CD4-positive, CD25-positive, alpha-beta regulatory T cell (primary cell): Measurements from ENCODE around the gene BEST3. TPM values are rescaled to one million over a fixed set of nuclear protein-coding genes. Genes with fewer than 3 reads are reported as not detected.
"Not testable (repeated sequence)": the region's sequence is repeated elsewhere in the genome, so short reads cannot be mapped to it uniquely, and the experiment has no call there.

ENCODE experiments used
- ATAC-seq, 2 donors: fragments of 150-1000 bp; cut with Tn5 transposase; one replicate each; pipeline ENCODE4 v1.10.0; 2021; ENCODE audit warnings: low read depth in 2 of 2, moderate number of reproducible peaks in 2 of 2, moderate library complexity in 1 of 2
- DNase-seq, 3 donors: peaks; one replicate each; pipeline versions ENCODE4 v3.0.0 to v3.0.0-alpha.2; 2012 to 2022; ENCODE audit warnings: mixed read lengths in 1 of 3
- H3K27ac ChIP-seq: one replicate; pipeline ENCODE4 v1.7.0; 2013; ENCODE audit warnings: mild to moderate bottlenecking, low read length; ENCODE audit not compliant: insufficient read depth, poor library complexity, severe bottlenecking
- H3K27me3 ChIP-seq: one replicate; pipeline ENCODE4 v1.7.0; 2013; ENCODE audit warnings: low read length; ENCODE audit not compliant: control insufficient read depth, insufficient read depth
- H3K36me3 ChIP-seq: one replicate; pipeline ENCODE4 v1.7.0; 2013; ENCODE audit warnings: mild to moderate bottlenecking, low read length, moderate library complexity; ENCODE audit not compliant: control insufficient read depth, insufficient read depth
- H3K4me1 ChIP-seq: 2 replicates; pipeline ENCODE4 v1.7.0; 2013; ENCODE audit warnings: mild to moderate bottlenecking, low read length; ENCODE audit not compliant: insufficient read depth, control insufficient read depth, poor library complexity, severe bottlenecking
- H3K4me3 ChIP-seq: one replicate; pipeline ENCODE4 v1.7.0; 2013; ENCODE audit warnings: low read depth, mild to moderate bottlenecking, low read length, moderate library complexity
- H3K9me3 ChIP-seq, 2 experiments: 1 replicate in 1 of 2; 2 replicates in 1 of 2; pipeline ENCODE4 v1.7.0; 2013; ENCODE audit warnings: low read length in 2 of 2, mild to moderate bottlenecking in 1 of 2, moderate library complexity in 1 of 2; ENCODE audit not compliant: control insufficient read depth in 2 of 2
- H3K27ac Mint-ChIP-seq, 3 donors: one replicate each; pipeline ENCODE4 v1.8.0; 2020 to 2022; ENCODE audit warnings: mild to moderate bottlenecking in 3 of 3, mixed read lengths in 3 of 3, moderate library complexity in 2 of 3
- H3K27me3 Mint-ChIP-seq: one replicate; pipeline ENCODE4 v1.8.0; 2022; ENCODE audit warnings: mild to moderate bottlenecking, mixed read lengths
- H3K36me3 Mint-ChIP-seq: one replicate; pipeline ENCODE4 v1.8.0; 2020; ENCODE audit warnings: mixed read lengths
- H3K4me1 Mint-ChIP-seq, 4 donors: one replicate each; pipeline ENCODE4 v1.8.0; 2020 to 2022; ENCODE audit warnings: mixed read lengths in 4 of 4, mild to moderate bottlenecking in 1 of 4
- H3K4me3 Mint-ChIP-seq, 4 donors: one replicate each; pipeline ENCODE4 v1.8.0; 2020 to 2022; ENCODE audit warnings: mild to moderate bottlenecking in 4 of 4, mixed read lengths in 4 of 4, moderate library complexity in 3 of 4
- H3K9me3 Mint-ChIP-seq, 7 donors: one replicate each; pipeline ENCODE4 v1.8.0; 2020 to 2022; ENCODE audit warnings: mixed read lengths in 7 of 7, mild to moderate bottlenecking in 3 of 7, moderate library complexity in 2 of 7
- polyA plus RNA-seq, 4 donors: library from polyadenylated mRNA; unstranded; fragments of 300-500 nt; fragmentation: Illumina TruSeq; gene quantifications; one replicate each; pipeline ENCODE4 v1.2.3, GENCODE V29; 2021
- total RNA-seq: library from RNA; stranded (reverse); gene quantifications from one replicate; pipeline ENCODE4 v1.2.3, GENCODE V29; 2022

The BEST3 gene
- total and polyA plus RNA-seq, 5 donors from 2014 or later: not detected

- no peaks in the 10 kb centered on the region for H3K4me1 Mint-ChIP-seq
- H3K27ac ChIP-seq: no peak overlapping the region
- ATAC-seq: no peak
- H3K27ac Mint-ChIP-seq: no peak overlapping the region
- H3K36me3 ChIP-seq: no peaks in the 10 kb centered on the region
- H3K9me3 Mint-ChIP-seq: no peaks in the 10 kb centered on the region
- DNase-seq: no peak
- H3K36me3 Mint-ChIP-seq: no peaks in the 10 kb centered on the region
- H3K4me3 ChIP-seq: no peak overlapping the region
- peaks cover 9% of the 10 kb centered on the region for H3K27me3 Mint-ChIP-seq
- H3K27me3 ChIP-seq: no peaks in the 10 kb centered on the region
- H3K4me3 Mint-ChIP-seq: no peak overlapping the region
- no peaks in the 10 kb centered on the region for H3K4me1 ChIP-seq
- no peaks in the 10 kb centered on the region for H3K9me3 ChIP-seq
Observed at GRCh38 chr12:69610126-69610525, 89.0 kb downstream of the BEST3 start.

GRCh38 chr12:69608114-69608513 is 91.0 kb downstream of the BEST3 start:
- ATAC-seq (no peak), DNase-seq (no peak)
- no peaks in the 10 kb centered on the region for H3K4me1 ChIP-seq
- no peak overlapping the region for H3K27ac Mint-ChIP-seq
- no peaks in the 10 kb centered on the region for H3K9me3 Mint-ChIP-seq
- no peak overlapping the region for H3K4me3 Mint-ChIP-seq
- no peak overlapping the region for H3K4me3 ChIP-seq
- H3K36me3 Mint-ChIP-seq: peaks cover 5% of the 10 kb centered on the region
- H3K27me3 ChIP-seq: no peaks in the 10 kb centered on the region
- no peak overlapping the region for H3K27ac ChIP-seq
- H3K27me3 Mint-ChIP-seq: peaks cover 5% of the 10 kb centered on the region
- no peaks in the 10 kb centered on the region for H3K9me3 ChIP-seq
- no peaks in the 10 kb centered on the region for H3K36me3 ChIP-seq
- no peaks in the 10 kb centered on the region for H3K4me1 Mint-ChIP-seq

DNA sequence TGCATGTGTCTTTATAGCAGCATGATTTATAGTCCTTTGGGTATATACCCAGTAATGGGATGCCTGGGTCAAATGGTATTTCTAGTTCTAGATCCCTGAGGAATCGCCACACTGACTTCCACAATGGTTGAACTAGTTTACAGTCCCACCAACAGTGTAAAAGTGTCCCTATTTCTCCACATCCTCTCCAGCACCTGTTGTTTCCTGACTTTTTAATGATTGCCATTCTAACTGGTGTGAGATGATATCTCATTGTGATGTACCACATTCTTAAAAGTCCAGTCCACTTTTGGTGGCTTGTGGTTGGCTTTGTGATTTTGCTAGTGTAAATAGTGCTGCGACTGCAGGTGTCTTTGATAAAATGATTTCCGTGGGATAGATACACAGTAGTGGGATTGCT is 94.8 kb downstream of the BEST3 start:
- not testable (repeated sequence) for H3K4me1 Mint-ChIP-seq, H3K9me3 ChIP-seq, H3K27me3 Mint-ChIP-seq, H3K27ac Mint-ChIP-seq, H3K4me3 Mint-ChIP-seq, H3K27me3 ChIP-seq, H3K4me3 ChIP-seq, H3K27ac ChIP-seq, ATAC-seq, H3K9me3 Mint-ChIP-seq, DNase-seq, H3K4me1 ChIP-seq
- peaks cover 35% of the 10 kb centered on the region for H3K36me3 ChIP-seq
- peaks cover 32% of the 10 kb centered on the region for H3K36me3 Mint-ChIP-seq

Other genes starting within 250 kb of the BEST3 start
- 31.8 TPM for gene FRS2, start 228.9 kb downstream of the BEST3 start, total RNA-seq
- gene FRS2, start 228.9 kb downstream of the BEST3 start, polyA plus RNA-seq: 10 to 100 TPM in 2 of 4 donors, 1 to 10 TPM in 2; 6.9 to 13.1 (median 9.7) TPM
- 164 TPM for gene CCT2, start 113.8 kb downstream of the BEST3 start, total RNA-seq
- 100 to 1,000 TPM; 149 to 166 (median 156) TPM for gene CCT2, start 113.8 kb downstream of the BEST3 start, polyA plus RNA-seq
- gene LRRC10, start 88.4 kb downstream of the BEST3 start, total RNA-seq: not detected
- gene LRRC10, start 88.4 kb downstream of the BEST3 start, polyA plus RNA-seq: not detected
- 23.7 TPM for gene RAB3IP, start 39.6 kb upstream of the BEST3 start, total RNA-seq
- 10 to 100 TPM; 25.8 to 35.1 (median 26.4) TPM for gene RAB3IP, start 39.6 kb upstream of the BEST3 start, polyA plus RNA-seq
- not detected for gene MYRFL, start 125.9 kb upstream of the BEST3 start, total RNA-seq
- not detected for gene MYRFL, start 125.9 kb upstream of the BEST3 start, polyA plus RNA-seq